Body of pancreas (tissue), 4 donors: ENCODE measurements around the gene C20orf202.

Experiments used
- CTCF ChIP-seq, 7 experiments: fragments of 450-650 bp in 4 of 7; fragments of 200-600 bp in 3 of 7; sonication (generic) in 3 of 7; IDR thresholded peaks; one replicate each; pipeline ENCODE4 v1.5.1; 2016 to 2019; ENCODE audit warnings: antibody characterized with exemption in 7 of 7
- POLR2A ChIP-seq, 3 donors: fragments of 450-650 bp; IDR thresholded peaks; one replicate each; pipeline ENCODE4 v1.6.1; 2016; ENCODE audit warnings: antibody characterized with exemption in 3 of 3, mild to moderate bottlenecking in 2 of 3

GRCh38 chr20:1188347-1188746, 14.9 kb upstream of the C20orf202 start:
- TF ChIP-seq CTCF (IDR thresholded peaks at IDR 0.05) (no peak), POLR2A (IDR thresholded peaks at IDR 0.05) (no peak)
